Bone marrow (tissue), 2 donors: Measurements from ENCODE around the gene SLAMF7.
"Not testable (repeated sequence)": the region's sequence is repeated elsewhere in the genome, so short reads cannot be mapped to it uniquely, and the experiment has no call there.

Experiments used
- DNase-seq, 2 donors: peaks; one replicate each; lab custom pipeline; 2025; lab: John Stamatoyannopoulos, UW

The SLAMF7 gene

DNA sequence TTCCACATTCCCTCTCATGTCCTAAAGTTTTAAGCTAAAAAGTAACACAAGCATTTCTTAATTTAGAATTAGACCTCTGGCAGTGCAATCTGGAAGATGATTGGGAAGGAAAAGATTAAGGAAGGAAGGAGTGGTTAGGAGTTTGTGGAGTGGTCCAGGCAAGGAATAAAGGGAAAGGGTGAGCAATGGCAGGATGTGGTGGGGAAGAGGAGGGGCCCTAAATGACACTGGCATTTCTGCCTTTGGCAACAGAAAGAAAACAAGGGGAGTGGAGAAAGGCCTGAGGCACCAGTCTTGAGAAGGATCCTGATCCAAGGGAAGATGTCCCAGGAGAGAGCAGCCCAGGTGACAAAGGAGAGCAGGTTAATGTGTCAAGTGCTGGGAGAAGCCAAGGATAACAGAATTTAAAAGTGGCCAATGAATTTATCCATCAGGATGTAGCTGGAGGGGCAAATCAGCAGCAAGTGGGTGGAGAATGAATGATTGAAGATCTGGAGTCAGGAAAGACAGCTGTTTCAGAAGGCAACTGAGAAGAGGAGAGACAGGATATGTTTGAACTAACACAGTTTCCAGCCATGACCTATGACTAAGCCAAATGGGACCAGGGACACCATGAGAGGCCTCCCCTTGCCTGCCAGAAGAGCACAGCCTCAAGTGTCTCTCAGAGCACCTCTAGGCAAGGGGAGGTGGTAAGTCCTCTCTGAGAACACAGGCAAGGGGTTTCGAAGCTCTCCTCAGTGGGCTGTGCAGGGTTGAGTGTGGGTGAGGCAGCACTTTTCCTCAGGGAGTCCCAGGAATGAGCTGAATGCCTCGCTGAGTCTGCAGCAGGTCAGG is 36.1 kb downstream of the SLAMF7 start:
- no peak for DNase-seq

DNA sequence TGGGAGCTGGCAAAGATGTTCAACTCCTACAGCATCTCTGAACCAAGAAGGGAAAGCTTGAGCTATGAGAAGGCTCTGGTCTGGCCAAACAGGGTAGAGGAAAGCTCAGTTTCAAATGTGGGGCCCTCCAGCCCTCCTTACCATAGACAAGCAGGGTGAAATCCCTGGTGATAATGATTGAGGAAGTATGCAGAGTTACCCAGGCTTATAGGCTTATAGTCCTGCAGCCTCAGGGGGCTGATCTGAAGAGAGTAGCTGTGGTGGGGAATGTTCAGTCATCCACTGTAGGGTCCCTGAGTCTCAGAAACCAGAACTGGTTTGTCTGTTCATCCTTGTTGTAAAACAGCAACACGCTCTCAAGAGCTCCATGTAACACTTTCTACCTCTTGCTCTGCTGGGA is 37.1 kb downstream of the SLAMF7 start:
- no peak for DNase-seq

DNA sequence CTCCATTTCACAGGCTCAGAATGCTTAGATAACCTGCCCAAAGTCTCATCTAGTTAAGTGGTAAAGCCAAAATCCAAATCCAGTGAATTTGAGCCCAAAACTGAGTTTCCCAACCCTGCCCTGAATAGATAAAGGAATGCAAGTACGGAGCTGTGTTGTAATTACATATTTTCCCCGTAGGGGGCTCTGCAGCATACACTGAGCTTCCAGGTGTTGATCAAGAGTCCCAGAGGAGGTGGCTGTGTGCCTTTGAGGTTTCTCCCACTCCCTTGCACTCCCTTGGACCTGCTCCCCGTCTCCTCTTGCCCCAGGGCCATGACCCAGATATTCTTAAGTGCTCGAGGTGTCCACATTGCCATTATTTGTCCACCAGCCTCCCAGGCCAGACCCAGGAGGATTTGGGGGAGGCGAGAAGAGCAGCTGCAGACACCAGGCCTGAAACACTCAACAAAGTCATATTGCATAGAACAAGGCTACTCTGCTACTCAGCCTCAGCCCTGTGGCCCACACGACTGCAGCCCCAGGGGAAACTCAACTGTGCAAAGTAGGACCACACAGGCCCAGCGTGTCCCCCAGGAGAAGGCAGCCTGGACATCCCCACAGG is 38.5 kb downstream of the SLAMF7 start:
- no peak for DNase-seq

DNA sequence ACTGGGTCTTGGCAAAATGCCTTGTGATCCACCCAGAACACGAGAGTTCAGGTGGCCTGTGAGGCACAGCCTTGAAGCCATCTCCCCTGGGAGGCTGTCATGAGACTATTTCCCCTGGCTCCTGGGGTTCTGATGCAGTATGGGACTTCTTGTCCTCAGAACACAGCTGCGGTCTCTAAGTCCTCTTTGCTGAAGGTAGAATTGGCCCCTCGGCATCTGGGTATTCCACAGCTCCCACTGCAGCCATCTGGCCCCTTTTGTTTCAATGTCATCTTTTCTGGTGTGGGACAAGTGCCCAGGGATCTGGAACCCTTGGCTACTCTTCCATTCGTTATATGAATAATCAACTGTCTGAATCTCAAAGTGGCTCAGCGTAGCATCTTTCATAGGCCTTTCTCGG is 39.9 kb downstream of the SLAMF7 start:
- no peak for DNase-seq

DNA sequence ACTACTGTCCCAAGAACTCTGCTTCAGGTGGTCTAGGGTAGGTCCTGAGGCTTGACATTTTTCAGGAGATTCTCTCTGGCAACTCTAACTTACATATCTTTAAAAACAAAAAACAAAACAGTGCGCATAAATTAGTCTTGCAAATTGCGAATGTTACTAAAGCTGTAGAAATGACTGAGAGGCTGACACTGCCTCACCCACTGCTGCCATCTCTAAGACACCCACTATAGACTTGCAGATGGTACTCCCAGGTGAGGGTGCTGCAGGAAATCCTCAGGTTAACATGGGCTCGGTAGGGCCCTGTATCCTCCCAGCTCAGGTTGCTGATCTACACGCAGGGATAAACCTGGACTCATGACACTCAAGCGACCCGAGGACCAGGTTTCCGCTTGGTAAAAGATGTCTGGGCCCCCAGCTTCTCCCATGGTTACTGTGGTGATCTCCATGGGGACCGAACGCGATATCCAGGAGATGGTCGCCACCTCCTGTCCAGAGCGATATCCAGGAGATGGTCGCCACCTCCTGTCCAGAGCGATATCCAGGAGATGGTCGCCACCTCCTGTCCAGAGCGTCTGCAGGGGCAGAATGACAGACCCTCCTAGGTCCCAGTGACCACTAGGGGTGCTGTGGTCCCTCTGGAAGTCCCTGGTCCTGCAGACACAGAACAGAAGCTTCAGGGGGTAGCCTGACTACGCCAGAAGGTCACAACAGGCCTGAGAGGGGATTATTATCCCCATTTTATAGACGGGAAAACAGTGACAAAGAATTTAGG is 40.8 kb downstream of the SLAMF7 start:
- DNase-seq = no peak

DNA sequence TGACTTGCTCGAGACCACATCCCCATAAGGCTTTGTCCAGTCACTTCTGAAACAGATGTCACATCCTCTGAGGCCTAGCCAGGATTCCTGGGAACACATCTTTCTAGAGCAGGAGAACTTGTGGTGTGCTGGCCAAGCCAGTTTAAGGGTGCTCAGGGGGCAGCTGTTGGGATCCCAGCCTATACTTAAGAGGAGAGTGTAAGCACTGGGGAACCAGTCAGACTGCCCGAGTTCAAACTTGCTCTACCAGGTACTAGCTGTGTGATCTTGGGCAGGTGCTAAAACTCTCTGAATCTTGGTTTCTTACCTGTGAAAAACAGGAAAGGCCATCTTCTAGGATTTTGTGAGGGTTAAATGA is 41.3 kb downstream of the SLAMF7 start:
- DNase-seq = no peak

DNA sequence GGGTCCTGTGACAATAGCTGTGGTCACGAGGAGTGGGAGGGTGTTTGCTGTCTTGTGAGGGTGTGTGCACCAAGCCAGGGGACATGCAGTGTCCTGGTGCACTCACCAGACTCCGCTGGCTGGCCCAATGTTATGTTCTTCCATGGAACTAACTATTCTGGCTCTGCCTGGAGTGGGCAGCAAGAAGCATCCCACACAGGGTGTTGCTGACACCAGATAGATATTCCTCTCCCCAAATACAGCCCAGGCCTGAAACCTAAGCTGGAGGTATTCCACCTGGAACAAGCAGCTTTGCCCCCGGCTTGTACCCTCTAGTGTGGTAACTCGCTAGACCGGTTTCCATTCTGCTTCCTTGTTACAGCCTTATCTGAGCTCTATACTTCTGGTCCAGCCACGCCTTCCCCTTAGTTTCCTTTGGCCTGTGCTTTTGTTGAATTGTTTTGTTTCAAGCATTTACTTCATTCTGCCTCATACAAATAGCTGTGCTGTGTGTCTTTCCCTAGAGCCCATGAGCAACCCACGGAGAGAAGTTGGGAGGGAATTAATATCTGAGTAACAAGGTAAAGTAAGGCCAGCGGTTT is 42.2 kb downstream of the SLAMF7 start:
- no peak for DNase-seq

DNA sequence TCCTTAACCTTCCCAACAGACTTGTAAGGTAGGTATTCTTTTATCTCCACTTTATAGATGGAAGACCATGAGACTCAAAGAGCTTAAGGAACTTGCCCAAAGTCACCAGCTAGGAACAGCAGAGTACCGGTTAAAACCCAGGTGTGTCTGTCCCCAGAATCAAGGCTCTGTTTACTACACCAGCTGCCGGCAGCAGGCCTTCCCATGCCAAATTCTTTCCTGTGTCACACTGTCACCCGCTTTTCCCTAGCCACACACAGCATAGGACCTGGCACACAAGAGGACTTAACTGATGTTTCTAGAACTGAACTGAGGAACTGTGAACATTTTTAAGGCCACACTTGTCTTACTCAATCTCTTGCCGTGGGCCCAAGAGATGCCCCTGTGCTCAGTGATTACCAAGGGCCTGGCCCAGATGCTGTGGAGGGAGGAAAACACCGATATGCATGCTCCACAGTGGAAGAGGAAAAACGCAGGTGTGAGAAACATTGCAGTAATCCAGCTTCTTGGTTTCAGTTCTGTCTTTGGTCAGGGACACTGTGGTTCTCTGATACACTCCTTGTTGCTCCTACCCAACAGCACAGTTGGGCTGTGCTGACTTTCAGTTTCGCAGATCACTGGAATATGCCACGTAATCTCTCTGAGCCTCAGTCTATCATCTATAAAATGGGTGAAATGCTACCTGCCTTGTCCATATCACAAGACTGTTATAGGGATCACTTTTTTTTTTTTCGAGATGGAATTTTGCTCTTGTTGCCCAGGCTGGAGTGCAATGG is 43.1 kb downstream of the SLAMF7 start:
- DNase-seq = no peak

DNA sequence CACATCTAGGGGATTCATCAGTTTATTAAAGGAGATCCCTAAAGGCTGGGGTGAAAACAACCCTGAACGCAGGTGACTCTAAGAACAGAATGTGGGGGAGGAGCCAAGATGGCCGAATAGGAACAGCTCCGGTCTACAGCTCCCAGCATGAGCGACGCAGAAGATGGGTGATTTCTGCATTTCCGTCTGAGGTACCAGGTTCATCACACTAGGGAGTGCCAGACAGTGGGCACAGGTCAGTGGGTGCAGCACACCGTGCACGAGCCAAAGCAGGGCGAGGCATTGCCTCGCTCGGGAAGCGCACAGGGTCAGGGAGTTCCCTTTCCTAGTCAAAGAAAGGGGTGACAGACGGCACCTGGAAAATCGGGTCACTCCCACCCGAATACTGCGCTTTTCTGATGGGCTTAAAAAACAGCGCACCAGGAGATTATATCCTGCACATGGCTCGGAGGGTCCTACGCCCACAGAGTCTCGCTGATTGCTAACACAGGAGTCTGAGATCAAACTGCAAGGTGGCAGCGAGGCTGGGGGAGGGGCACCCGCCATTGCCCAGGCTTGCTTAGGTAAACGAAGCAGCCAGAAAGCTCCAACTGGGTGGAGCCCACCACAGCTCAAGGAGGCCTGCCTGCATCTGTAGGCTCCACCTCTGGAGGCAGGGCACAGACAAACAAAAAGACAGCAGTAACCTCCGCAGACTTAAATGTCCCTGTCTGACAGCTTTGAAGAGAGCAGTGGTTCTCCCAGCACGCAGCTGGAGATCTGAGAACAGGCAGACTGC is 44.1 kb downstream of the SLAMF7 start:
- not testable (repeated sequence) for DNase-seq

DNA sequence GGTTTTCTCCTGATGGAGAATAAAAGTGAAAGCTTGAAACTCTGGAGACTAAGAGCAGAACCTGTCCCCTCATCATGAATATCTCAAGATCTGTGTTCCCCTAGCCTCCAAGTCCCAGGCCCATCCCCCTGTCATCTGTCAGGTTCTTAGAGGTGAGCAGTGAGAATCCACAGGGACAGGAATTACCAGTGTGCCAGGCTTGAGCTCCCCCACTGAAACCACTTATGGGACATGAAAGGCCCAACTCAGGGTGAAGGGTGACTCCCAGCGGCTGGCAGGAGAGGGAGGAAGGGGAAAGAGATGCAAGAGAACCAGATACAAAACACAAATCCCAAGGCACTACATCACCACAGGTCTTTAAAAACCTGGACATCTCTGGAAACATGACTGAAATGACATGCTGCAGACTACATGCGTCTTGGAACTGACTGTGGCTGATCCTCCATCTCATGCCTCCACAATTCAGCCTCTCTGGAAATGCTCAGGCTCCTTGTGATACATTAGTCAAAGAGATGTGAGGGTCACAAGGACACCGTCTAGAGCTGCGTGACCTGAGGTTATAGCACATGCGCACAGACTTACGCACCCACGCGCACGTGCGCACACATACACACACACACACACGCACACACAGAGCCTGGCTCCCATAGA is 50.1 kb downstream of the SLAMF7 start:
- no peak for DNase-seq

DNA sequence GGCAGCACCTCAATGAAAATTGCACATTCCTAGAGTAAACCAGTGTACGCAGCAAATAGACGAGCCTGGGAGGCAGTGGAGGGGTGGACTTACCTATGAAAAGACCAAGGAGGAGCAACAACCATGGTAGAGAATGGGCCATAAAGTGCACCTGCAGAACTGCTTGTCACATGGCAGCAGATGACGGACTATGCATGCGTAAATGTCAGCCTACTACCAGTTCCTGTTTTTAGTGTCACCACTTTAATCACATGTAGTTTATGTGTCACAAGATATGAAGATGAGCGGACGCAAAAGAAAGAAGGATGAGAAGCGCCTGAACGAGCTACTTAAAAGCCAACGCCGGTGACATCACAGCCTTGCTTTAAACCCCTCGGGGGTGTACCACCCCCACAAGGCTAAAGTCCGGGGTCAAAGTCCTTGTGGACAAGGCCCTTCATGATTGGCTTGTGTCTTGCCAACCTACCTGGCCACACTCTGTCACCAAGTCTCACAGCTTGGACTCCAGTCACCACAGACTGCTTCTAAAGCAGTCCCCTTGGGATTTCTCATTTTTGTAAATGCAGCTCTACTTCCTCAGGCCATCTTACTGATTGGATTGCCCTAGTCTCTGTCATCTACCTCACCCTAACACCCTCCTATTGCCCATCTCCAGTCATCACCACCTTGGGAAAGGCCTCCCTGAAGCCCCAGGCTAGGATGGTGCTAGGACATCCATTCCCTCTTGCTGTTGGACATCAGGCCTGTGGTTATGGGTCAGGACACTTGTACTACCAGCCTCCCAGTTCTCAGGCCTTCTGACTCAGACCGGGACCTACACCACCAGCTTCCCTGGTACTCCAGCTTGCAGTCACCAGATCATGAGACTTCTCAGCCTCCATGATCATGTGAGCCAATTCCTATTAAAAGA is 50.9 kb downstream of the SLAMF7 start:
- DNase-seq = no peak

DNA sequence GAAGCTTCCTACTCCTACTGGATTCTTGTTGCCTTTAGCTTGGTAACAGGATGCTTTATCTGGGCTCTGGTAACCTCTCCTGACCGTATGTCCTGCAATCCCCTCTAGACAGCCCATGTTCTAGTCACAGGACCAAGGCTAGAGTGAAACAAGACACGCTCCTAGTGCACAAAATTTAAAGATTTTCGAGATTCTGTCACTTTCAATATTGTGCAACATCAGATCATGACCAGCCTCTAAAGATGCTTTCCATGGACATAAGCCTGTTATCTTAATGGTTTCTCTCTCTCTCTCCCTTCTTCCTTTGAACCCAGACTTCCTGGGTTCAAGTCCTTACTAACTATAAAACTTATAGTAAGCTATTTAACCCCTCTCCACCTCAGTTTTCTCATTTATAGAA is 55.3 kb downstream of the SLAMF7 start:
- no peak for DNase-seq

DNA sequence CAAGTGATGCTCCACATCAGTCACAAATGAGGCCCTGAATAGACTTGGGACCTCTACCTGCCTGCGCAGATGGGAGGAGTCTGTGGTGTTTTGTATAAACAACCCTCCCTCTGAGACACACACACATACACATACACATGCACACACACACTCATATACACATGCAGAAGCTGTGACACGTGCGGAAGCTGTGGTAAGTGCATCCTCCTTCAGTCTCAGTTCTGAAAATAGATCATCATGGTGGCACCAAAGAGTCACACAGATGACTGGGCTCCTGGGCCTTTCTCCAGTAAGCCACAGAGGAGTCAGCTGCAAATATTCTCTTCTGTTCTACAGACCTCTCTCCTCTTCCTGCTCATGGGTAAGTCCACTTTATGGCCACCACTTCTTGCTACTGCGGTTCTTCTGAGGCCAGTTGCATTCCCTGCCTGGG is 56.9 kb downstream of the SLAMF7 start, which contains the start of gene LY9:
LY9 (plus strand) TSS at position 224 of the 433 bp plus-strand sequence; CDS start at position 238, 14 bp downstream.
- DNase-seq = peak in 1 of 2 donors; percentile 91

DNA sequence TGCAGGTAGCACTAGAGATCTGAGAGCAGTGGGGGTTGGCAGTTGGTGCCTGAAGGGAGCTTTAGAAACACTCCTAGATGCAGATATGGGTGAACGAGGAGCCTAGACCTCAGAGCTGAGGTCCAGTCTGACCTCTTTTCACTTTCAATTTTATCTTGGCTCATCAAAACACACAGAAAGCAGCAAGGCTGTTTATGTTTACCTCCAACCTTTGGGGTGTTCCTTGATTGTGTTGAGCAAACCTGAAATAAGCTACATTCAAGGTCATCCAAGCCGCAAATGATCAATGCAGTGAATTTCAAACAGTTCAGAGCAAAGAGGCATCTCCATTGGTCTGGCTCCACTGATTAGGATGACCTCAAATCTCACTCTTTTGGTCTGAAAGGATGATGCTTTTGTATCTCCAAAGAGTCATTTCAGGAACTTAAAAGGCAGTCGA is 58.2 kb downstream of the SLAMF7 start:
- no peak for DNase-seq

DNA sequence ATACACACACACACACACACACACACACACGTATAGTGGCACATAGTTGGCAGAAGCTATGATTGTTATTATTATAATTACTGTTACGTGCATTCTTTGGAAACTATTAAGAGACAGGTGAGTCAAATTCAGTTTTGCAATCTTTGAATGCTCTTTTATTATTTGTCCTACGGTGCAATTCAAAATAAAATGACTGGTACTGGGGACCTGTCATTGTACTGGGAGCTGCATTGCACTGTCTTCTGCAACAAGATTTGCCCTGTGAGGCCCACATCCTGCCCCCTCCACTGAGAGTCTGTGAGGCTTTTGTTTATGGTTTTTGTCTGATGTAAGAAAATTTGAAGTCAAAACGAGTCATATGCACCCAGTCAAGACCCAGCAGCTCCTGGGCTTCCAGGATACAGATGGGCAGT is 58.8 kb downstream of the SLAMF7 start:
- peak in 1 of 2 donors; percentile 35 for DNase-seq

DNA sequence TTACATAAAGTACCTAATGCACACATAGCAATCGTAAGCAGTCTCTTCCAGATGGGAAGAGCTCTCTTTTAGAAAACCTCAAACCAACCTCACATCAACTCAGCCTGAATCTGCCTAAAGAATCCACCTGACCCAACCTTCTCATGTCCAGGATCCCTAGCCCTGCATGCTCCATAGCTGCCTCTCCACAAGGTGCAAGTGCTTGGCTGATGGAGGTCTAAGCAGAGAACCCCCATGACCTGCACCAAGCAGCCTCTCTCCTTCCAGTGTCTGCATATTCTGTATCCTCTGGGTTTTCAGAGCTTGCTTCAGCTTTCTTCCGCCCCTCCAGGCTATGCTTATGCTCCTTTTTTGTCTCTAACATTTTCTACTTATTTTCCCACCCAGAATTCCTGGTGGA is 59.4 kb downstream of the SLAMF7 start:
- no peak for DNase-seq

DNA sequence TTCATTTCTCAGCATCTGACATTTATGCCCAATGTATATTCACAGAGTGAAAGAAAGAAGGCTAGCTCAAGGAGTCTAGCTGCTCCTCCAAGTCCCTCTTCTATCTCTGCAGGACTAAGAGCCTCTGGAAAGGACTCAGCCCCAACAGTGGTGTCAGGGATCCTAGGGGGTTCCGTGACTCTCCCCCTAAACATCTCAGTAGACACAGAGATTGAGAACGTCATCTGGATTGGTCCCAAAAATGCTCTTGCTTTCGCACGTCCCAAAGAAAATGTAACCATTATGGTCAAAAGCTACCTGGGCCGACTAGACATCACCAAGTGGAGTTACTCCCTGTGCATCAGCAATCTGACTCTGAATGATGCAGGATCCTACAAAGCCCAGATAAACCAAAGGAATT is 60.6 kb downstream of the SLAMF7 start:
- no peak for DNase-seq

DNA sequence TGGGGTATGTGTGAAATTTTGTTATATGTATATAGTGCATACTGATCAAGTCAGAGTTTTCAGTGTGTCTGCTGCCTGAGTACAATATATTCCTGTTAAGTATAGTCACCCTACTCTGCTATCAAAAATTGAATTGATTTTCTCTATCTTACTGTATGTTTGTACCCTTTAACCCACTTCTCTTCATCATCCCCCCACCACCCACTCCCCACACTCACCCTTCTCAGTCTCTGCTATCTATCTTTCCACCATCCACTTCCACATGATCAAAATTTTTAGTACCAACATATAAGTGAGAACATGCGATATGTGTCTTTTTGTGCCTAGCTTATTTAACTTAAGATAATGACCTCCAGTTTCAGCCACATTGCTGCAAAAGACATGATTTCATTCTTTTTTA is 61.1 kb downstream of the SLAMF7 start:
- DNase-seq = no peak
